HEK293 (cell line): ENCODE measurements around the gene OCRL.

Experiments
- CTCF ChIA-PET: fragments of 350-600 bp; formaldehyde crosslinking; extraction: SDS; loops from one replicate; lab custom pipeline; 2021; ENCODE audit warnings: antibody characterized with exemption; lab: Yijun Ruan, JAX
- POLR2A ChIA-PET: fragments of 300-600 bp; formaldehyde crosslinking; extraction: SDS; loops from one replicate; lab custom pipeline; 2020; ENCODE audit warnings: antibody characterized with exemption, inconsistent platforms; lab: Yijun Ruan, JAX
- H3K27ac ChIP-seq: fragments of 200-500 bp; sonication (Bioruptor generic); 2 replicates; pipeline ENCODE4 v1.5.1; 2014; ENCODE audit warnings: low read depth, low read length, control low read depth, inconsistent platforms; ENCODE audit errors: extremely low read depth
- H3K36me3 ChIP-seq, 2 experiments: fragments of 200-500 bp in 1 of 2; sonication (Bioruptor generic) in 1 of 2; 1 replicate in 1 of 2; 2 replicates in 1 of 2; pipeline ENCODE4 v1.5.1; 2014 to 2017; ENCODE audit warnings: inconsistent platforms in 2 of 2, low read length in 2 of 2; ENCODE audit not compliant: control insufficient read depth in 2 of 2, insufficient read depth in 1 of 2
- H3K4me1 ChIP-seq: fragments of 200-500 bp; sonication (Bioruptor generic); 2 replicates; pipeline ENCODE4 v1.5.1; 2014; ENCODE audit warnings: mild to moderate bottlenecking, low read length, inconsistent platforms; ENCODE audit not compliant: control insufficient read depth, insufficient read depth
- H3K4me3 ChIP-seq: 2 replicates; pipeline ENCODE4 v1.5.1; 2011; ENCODE audit warnings: low read depth, mild to moderate bottlenecking, control low read depth, low read length, moderate library complexity
- H3K9me3 ChIP-seq: fragments of 200-500 bp; sonication (Bioruptor generic); 2 replicates; pipeline ENCODE4 v1.5.1; 2014; ENCODE audit warnings: low read depth, low read length, inconsistent platforms; ENCODE audit not compliant: control insufficient read depth, insufficient read depth
- GFI1B ChIP-seq: fragments of 450-650 bp; formaldehyde crosslinking; IDR thresholded peaks from 2 replicates; pipeline ENCODE4 v1.5.1; 2016; ENCODE audit warnings: missing biosample characterization, missing genetic modification characterization
- GLI2 ChIP-seq: fragments of 450-650 bp; formaldehyde crosslinking; IDR thresholded peaks from 2 replicates; pipeline ENCODE4; 2017; ENCODE audit warnings: missing biosample characterization, missing genetic modification characterization, low read depth, borderline replicate concordance
- GLI4 ChIP-seq: fragments of 450-650 bp; formaldehyde crosslinking; IDR thresholded peaks from 2 replicates; pipeline ENCODE4 v1.5.1; 2016; ENCODE audit warnings: missing biosample characterization, missing genetic modification characterization
- KLF7 ChIP-seq: fragments of 450-650 bp; formaldehyde crosslinking; IDR thresholded peaks from 2 replicates; pipeline ENCODE4 v1.5.1; 2016; ENCODE audit warnings: missing biosample characterization, missing genetic modification characterization, borderline replicate concordance
- KLF8 ChIP-seq: fragments of 450-650 bp; formaldehyde crosslinking; IDR thresholded peaks from 2 replicates; pipeline ENCODE4 v1.5.1; 2016; ENCODE audit warnings: missing biosample characterization, missing genetic modification characterization
- KLF9 ChIP-seq: fragments of 450-650 bp; formaldehyde crosslinking; IDR thresholded peaks from 2 replicates; pipeline ENCODE4 v1.5.1; 2016; ENCODE audit warnings: missing biosample characterization, missing genetic modification characterization, low read depth
- OVOL3 ChIP-seq: fragments of 450-650 bp; formaldehyde crosslinking; IDR thresholded peaks from 2 replicates; pipeline ENCODE4 v1.5.1; 2016; ENCODE audit warnings: missing biosample characterization, missing genetic modification characterization
- RBAK ChIP-seq: fragments of 450-650 bp; formaldehyde crosslinking; IDR thresholded peaks from 2 replicates; pipeline ENCODE4 v1.5.1; 2016; ENCODE audit warnings: missing biosample characterization, missing genetic modification characterization
- YY2 ChIP-seq: fragments of 450-650 bp; formaldehyde crosslinking; IDR thresholded peaks from 2 replicates; pipeline ENCODE4 v1.5.1; 2016; ENCODE audit warnings: missing biosample characterization, missing genetic modification characterization
- ZFP69B ChIP-seq: fragments of 450-650 bp; formaldehyde crosslinking; IDR thresholded peaks from 2 replicates; pipeline ENCODE4 v1.5.1; 2016; ENCODE audit warnings: missing biosample characterization, missing genetic modification characterization
- ZNF140 ChIP-seq: fragments of 450-650 bp; formaldehyde crosslinking; IDR thresholded peaks from 2 replicates; pipeline ENCODE4 v1.5.1; 2016; ENCODE audit warnings: missing biosample characterization, missing genetic modification characterization
- ZNF19 ChIP-seq: fragments of 450-650 bp; formaldehyde crosslinking; IDR thresholded peaks from 2 replicates; pipeline ENCODE4; 2016; ENCODE audit warnings: missing biosample characterization, missing genetic modification characterization, low read depth
- ZNF354C ChIP-seq: fragments of 450-650 bp; formaldehyde crosslinking; IDR thresholded peaks from 2 replicates; pipeline ENCODE4 v1.5.1; 2016; ENCODE audit warnings: missing biosample characterization, missing genetic modification characterization, low read depth, borderline replicate concordance
- ZNF37A ChIP-seq: fragments of 450-650 bp; IDR thresholded peaks from 2 replicates; pipeline ENCODE4 v1.5.1; 2018; ENCODE audit warnings: missing biosample characterization, missing genetic modification characterization
- ZNF394 ChIP-seq: fragments of 450-650 bp; formaldehyde crosslinking; IDR thresholded peaks from 2 replicates; pipeline ENCODE4 v1.5.1; 2016; ENCODE audit warnings: missing biosample characterization, missing genetic modification characterization, mild to moderate bottlenecking, moderate library complexity, borderline replicate concordance
- ZNF423 ChIP-seq: fragments of 450-650 bp; formaldehyde crosslinking; IDR thresholded peaks from 2 replicates; pipeline ENCODE4 v1.5.1; 2016; ENCODE audit warnings: missing biosample characterization, missing genetic modification characterization
- ZNF426 ChIP-seq: fragments of 450-650 bp; formaldehyde crosslinking; IDR thresholded peaks from 2 replicates; pipeline ENCODE4 v1.5.1; 2017; ENCODE audit warnings: missing biosample characterization, missing genetic modification characterization, mild to moderate bottlenecking, inconsistent platforms, moderate library complexity
- ZNF510 ChIP-seq: fragments of 450-650 bp; formaldehyde crosslinking; IDR thresholded peaks from 2 replicates; pipeline ENCODE4 v1.5.1; 2018; ENCODE audit warnings: mild to moderate bottlenecking, missing genetic modification characterization, missing biosample characterization; ENCODE audit not compliant: insufficient replicate concordance
- ZNF530 ChIP-seq: fragments of 450-650 bp; formaldehyde crosslinking; IDR thresholded peaks from 2 replicates; pipeline ENCODE4 v1.5.1; 2016; ENCODE audit warnings: low read depth, missing biosample characterization, missing genetic modification characterization
- ZNF548 ChIP-seq: fragments of 450-650 bp; formaldehyde crosslinking; IDR thresholded peaks from 2 replicates; pipeline ENCODE4 v1.5.1; 2016; ENCODE audit warnings: missing biosample characterization, missing genetic modification characterization
- ZNF768 ChIP-seq: fragments of 450-650 bp; formaldehyde crosslinking; IDR thresholded peaks from 2 replicates; pipeline ENCODE4 v1.5.1; 2018; ENCODE audit warnings: missing biosample characterization, mild to moderate bottlenecking, missing genetic modification characterization
- ZSCAN30 ChIP-seq: fragments of 450-650 bp; IDR thresholded peaks from 2 replicates; pipeline ENCODE4 v1.5.1; 2018; ENCODE audit warnings: missing biosample characterization, mild to moderate bottlenecking, missing genetic modification characterization, moderate library complexity
- TF ChIP-seq, protein P1 (sequence below): fragments of 450-650 bp; formaldehyde crosslinking; conservative IDR thresholded peaks from 2 replicates; pipeline ENCODE4 v1.5.1; 2016; ENCODE audit warnings: low read depth, missing biosample characterization, missing genetic modification characterization
- TF ChIP-seq, protein P2 (sequence below): fragments of 450-650 bp; formaldehyde crosslinking; IDR thresholded peaks from 2 replicates; pipeline ENCODE4 v1.5.1; 2016; ENCODE audit warnings: missing biosample characterization, missing genetic modification characterization
- TF ChIP-seq, protein P3 (sequence below): fragments of 450-650 bp; formaldehyde crosslinking; conservative IDR thresholded peaks from 2 replicates; pipeline ENCODE4 v1.5.1; 2016; ENCODE audit warnings: low read depth, missing biosample characterization, missing genetic modification characterization
- TF ChIP-seq, protein P4 (sequence below): fragments of 450-650 bp; formaldehyde crosslinking; IDR thresholded peaks from 2 replicates; pipeline ENCODE4 v1.5.1; 2016; ENCODE audit warnings: missing biosample characterization, missing genetic modification characterization

OCRL gene

DNA sequence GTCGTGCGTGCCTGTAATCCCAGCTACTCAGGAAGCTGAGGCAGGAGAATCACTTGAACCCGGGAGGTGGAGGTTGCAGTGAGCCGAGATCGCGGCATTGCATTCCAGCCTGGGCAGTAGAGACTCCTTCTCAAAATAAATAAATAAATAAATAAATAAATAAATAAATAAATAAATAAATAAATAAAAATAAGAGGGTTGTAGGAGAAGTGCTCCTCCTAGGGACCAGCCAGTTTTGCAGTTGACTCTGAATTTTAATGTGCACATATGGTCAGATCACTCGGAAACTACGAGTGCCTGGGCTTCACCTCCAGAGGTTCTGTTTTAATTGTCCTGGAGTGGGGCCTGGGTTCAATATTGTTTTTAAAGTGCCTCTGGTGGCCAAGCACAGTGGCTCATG is 14.8 kb downstream of the OCRL start (continued):
- TF ChIP-seq, protein P1, sequence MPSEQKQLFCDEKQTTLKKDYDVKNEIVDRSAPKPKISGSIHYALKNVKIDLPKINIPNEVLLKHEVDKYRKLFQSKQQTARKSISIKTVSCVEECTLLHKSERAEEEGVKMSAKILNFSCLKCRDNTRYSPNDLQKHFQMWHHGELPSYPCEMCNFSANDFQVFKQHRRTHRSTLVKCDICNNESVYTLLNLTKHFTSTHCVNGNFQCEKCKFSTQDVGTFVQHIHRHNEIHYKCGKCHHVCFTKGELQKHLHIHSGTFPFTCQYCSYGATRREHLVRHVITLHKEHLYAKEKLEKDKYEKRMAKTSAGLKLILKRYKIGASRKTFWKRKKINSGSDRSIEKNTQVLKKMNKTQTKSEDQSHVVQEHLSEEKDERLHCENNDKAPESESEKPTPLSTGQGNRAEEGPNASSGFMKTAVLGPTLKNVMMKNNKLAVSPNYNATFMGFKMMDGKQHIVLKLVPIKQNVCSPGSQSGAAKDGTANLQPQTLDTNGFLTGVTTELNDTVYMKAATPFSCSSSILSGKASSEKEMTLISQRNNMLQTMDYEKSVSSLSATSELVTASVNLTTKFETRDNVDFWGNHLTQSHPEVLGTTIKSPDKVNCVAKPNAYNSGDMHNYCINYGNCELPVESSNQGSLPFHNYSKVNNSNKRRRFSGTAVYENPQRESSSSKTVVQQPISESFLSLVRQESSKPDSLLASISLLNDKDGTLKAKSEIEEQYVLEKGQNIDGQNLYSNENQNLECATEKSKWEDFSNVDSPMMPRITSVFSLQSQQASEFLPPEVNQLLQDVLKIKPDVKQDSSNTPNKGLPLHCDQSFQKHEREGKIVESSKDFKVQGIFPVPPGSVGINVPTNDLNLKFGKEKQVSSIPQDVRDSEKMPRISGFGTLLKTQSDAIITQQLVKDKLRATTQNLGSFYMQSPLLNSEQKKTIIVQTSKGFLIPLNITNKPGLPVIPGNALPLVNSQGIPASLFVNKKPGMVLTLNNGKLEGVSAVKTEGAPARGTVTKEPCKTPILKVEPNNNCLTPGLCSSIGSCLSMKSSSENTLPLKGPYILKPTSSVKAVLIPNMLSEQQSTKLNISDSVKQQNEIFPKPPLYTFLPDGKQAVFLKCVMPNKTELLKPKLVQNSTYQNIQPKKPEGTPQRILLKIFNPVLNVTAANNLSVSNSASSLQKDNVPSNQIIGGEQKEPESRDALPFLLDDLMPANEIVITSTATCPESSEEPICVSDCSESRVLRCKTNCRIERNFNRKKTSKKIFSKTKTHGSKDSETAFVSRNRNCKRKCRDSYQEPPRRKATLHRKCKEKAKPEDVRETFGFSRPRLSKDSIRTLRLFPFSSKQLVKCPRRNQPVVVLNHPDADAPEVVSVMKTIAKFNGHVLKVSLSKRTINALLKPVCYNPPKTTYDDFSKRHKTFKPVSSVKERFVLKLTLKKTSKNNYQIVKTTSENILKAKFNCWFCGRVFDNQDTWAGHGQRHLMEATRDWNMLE (tag by site-specific recombination): peak; percentile 96
- peak; percentile 19; the same call in 1 of the 2 replicates for TF ChIP-seq RBAK (tag by site-specific recombination)
- TF ChIP-seq, protein P2, sequence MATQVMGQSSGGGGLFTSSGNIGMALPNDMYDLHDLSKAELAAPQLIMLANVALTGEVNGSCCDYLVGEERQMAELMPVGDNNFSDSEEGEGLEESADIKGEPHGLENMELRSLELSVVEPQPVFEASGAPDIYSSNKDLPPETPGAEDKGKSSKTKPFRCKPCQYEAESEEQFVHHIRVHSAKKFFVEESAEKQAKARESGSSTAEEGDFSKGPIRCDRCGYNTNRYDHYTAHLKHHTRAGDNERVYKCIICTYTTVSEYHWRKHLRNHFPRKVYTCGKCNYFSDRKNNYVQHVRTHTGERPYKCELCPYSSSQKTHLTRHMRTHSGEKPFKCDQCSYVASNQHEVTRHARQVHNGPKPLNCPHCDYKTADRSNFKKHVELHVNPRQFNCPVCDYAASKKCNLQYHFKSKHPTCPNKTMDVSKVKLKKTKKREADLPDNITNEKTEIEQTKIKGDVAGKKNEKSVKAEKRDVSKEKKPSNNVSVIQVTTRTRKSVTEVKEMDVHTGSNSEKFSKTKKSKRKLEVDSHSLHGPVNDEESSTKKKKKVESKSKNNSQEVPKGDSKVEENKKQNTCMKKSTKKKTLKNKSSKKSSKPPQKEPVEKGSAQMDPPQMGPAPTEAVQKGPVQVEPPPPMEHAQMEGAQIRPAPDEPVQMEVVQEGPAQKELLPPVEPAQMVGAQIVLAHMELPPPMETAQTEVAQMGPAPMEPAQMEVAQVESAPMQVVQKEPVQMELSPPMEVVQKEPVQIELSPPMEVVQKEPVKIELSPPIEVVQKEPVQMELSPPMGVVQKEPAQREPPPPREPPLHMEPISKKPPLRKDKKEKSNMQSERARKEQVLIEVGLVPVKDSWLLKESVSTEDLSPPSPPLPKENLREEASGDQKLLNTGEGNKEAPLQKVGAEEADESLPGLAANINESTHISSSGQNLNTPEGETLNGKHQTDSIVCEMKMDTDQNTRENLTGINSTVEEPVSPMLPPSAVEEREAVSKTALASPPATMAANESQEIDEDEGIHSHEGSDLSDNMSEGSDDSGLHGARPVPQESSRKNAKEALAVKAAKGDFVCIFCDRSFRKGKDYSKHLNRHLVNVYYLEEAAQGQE: peak; percentile 86
- 0 out of 2 replicates have a peak, but pooled peaks have one; percentile 53 for TF ChIP-seq ZNF354C (tag by site-specific recombination)
- peak; percentile 95 for TF ChIP-seq ZNF140 (tag by site-specific recombination)
- peak; percentile 98 for TF ChIP-seq ZNF394 (tag by site-specific recombination)
- TF ChIP-seq GLI2 (tag by site-specific recombination): peak; percentile 48; the same call in 1 of the 2 replicates
- peak; percentile 99 for TF ChIP-seq ZNF426
- peak; percentile 90 for TF ChIP-seq ZNF510 (tag by site-specific recombination)
- 0 out of 2 replicates have a peak, but pooled peaks have one; percentile 47 for TF ChIP-seq OVOL3 (tag by site-specific recombination)
- TF ChIP-seq, protein P3, sequence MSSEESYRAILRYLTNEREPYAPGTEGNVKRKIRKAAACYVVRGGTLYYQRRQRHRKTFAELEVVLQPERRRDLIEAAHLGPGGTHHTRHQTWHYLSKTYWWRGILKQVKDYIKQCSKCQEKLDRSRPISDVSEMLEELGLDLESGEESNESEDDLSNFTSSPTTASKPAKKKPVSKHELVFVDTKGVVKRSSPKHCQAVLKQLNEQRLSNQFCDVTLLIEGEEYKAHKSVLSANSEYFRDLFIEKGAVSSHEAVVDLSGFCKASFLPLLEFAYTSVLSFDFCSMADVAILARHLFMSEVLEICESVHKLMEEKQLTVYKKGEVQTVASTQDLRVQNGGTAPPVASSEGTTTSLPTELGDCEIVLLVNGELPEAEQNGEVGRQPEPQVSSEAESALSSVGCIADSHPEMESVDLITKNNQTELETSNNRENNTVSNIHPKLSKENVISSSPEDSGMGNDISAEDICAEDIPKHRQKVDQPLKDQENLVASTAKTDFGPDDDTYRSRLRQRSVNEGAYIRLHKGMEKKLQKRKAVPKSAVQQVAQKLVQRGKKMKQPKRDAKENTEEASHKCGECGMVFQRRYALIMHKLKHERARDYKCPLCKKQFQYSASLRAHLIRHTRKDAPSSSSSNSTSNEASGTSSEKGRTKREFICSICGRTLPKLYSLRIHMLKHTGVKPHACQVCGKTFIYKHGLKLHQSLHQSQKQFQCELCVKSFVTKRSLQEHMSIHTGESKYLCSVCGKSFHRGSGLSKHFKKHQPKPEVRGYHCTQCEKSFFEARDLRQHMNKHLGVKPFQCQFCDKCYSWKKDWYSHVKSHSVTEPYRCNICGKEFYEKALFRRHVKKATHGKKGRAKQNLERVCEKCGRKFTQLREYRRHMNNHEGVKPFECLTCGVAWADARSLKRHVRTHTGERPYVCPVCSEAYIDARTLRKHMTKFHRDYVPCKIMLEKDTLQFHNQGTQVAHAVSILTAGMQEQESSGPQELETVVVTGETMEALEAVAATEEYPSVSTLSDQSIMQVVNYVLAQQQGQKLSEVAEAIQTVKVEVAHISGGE: peak; percentile 88
- TF ChIP-seq ZNF530 (tag by site-specific recombination): 0 out of 2 replicates have a peak, but pooled peaks have one; percentile 31
- TF ChIP-seq, protein P4, sequence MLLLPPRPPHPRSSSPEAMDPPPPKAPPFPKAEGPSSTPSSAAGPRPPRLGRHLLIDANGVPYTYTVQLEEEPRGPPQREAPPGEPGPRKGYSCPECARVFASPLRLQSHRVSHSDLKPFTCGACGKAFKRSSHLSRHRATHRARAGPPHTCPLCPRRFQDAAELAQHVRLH (tag by site-specific recombination): peak; percentile 49; the same call in 1 of the 2 replicates

DNA sequence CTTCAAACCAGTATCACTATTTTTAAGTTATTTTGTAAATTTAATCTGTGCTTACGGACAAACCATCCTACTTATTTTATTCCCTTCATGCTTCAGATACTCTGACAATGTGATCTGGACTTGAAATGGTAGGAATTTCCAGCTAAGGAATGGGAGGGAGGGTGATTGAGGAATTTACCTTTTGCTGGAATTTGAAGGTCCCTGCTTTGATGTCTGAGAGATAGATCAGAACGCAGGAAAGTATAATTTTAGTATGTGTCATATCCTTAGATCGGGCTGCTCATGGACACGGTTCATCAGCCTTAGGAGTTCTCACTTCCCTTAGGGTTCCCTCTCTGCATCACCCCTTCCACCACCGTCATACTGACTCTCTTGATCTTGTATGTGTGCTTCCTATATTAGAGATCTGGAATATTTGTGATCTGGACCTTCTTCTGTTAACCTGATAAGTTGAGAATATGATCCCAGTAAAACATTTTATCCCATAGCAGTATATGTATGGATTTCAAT is 16.8 kb downstream of the OCRL start:
- ChIA-PET CTCF (no interaction called here), POLR2A (no interaction called here)
- no peaks in the 10 kb centered on the region for H3K4me1 ChIP-seq
- no peak overlapping the region for H3K4me3 ChIP-seq
- no peak overlapping the region for H3K27ac ChIP-seq
- H3K36me3 ChIP-seq: peaks cover 14 to 73% of the 10 kb centered on the region in 2 experiments
- no peaks in the 10 kb centered on the region for H3K9me3 ChIP-seq
- no peak for TF ChIP-seq ZNF37A
- no peak for TF ChIP-seq KLF9 (tag by site-specific recombination)
- TF ChIP-seq GLI4 (tag by site-specific recombination): no peak
- no peak for TF ChIP-seq ZFP69B (tag by site-specific recombination)
- no peak for TF ChIP-seq ZNF768 (tag by site-specific recombination)
- TF ChIP-seq ZNF548 (tag by site-specific recombination): no peak
- TF ChIP-seq YY2 (tag by site-specific recombination): no peak
- no peak for TF ChIP-seq KLF7 (tag by site-specific recombination)
- TF ChIP-seq ZSCAN30 (tag by site-specific recombination): no peak
- TF ChIP-seq GFI1B (tag by site-specific recombination): no peak
- TF ChIP-seq KLF8 (tag by site-specific recombination): no peak
- no peak for TF ChIP-seq ZNF19
- TF ChIP-seq ZNF423: no peak
